Sigmoid colon (tissue), 7 donors: Measurements from ENCODE around the gene TBX4. TPM values are rescaled to one million over a fixed set of nuclear protein-coding genes. Genes with fewer than 3 reads are reported as not detected.
A peak's percentile ranks its signal among the peaks of the same experiment; 100 is the strongest.

Experiments
- DNase-seq: peaks from one replicate; pipeline ENCODE4 v3.0.0-alpha.2; 2019
- H3K27ac ChIP-seq, 4 donors: fragments of 200-600 bp; sonication (generic); one replicate each; pipeline ENCODE4 v1.5.1; 2016 to 2019; ENCODE audit warnings: mild to moderate bottlenecking in 1 of 4
- H3K27me3 ChIP-seq, 3 donors: fragments of 200-600 bp; sonication (generic); one replicate each; pipeline ENCODE4 v1.5.1; 2019; ENCODE audit warnings: mild to moderate bottlenecking in 1 of 3
- H3K36me3 ChIP-seq, 4 donors: fragments of 200-600 bp; sonication (generic); one replicate each; pipeline ENCODE4 v1.5.1; 2016 to 2019
- H3K4me1 ChIP-seq, 4 donors: fragments of 200-600 bp; sonication (generic); one replicate each; pipeline ENCODE4 v1.5.1; 2017 to 2019
- H3K4me3 ChIP-seq, 4 donors: fragments of 200-600 bp; sonication (generic); one replicate each; pipeline ENCODE4 v1.5.1; 2017 to 2019; ENCODE audit warnings: mild to moderate bottlenecking in 2 of 4, moderate library complexity in 1 of 4
- H3K9me3 ChIP-seq, 4 donors: fragments of 200-600 bp in 3 of 4; sonication (generic) in 3 of 4; one replicate each; pipeline versions ENCODE4 v1.5.1 to v1.6.1; 2013 to 2019
- CTCF ChIP-seq, 4 experiments: fragments of 450-650 bp in 3 of 4; fragments of 200-600 bp in 1 of 4; IDR thresholded peaks; one replicate each; pipeline ENCODE4 v1.5.1; 2016 to 2019; ENCODE audit warnings: antibody characterized with exemption in 4 of 4, mild to moderate bottlenecking in 3 of 4, moderate library complexity in 2 of 4
- EP300 ChIP-seq, 4 donors: sonication (generic); formaldehyde crosslinking; IDR thresholded peaks; one replicate each; pipeline ENCODE4 v1.6.1; 2017; ENCODE audit warnings: antibody characterized with exemption in 4 of 4
- POLR2A ChIP-seq, 2 donors: fragments of 450-650 bp; IDR thresholded peaks; one replicate each; pipeline ENCODE4 v1.6.1; 2016; ENCODE audit warnings: antibody characterized with exemption in 2 of 2, mild to moderate bottlenecking in 2 of 2, moderate library complexity in 2 of 2
- POLR2AphosphoS5 ChIP-seq, 4 donors: sonication (generic); formaldehyde crosslinking; IDR thresholded peaks; one replicate each; pipeline ENCODE4 v1.6.1; 2017; ENCODE audit warnings: antibody characterized with exemption in 4 of 4
- WGBS, 2 donors: extraction: QIAGEN DNeasy Blood & Tissue Kit; methylation state at CpG; one replicate each; pipeline ENCODE4 v1.1.7; 2013; 5-methylcytosine and 5-hydroxymethylcytosine counted together
- intact Hi-C: fragments of 100-400 bp; cut with DNase I; formaldehyde crosslinking; loops from one replicate; pipeline ENCODE4 v1.15.1; 2023
- polyA plus RNA-seq, 3 donors: library from polyadenylated mRNA; stranded (reverse); fragments of 200-250 nt; gene quantifications; one replicate each; pipeline ENCODE4 v1.2.3, GENCODE V29; 2013
- total RNA-seq, 4 donors: library from RNA; depleted of rRNA; stranded (reverse); fragments of >200 nt; gene quantifications; one replicate each; pipeline ENCODE4 v1.1.0, GENCODE V29; 2016
- donor health status: healthy with polysubstance abuse.
- donor health status: Bipolar disorder and iron deficiency.
- donor health status: healthy.

The TBX4 gene
- total and polyA plus RNA-seq, 7 donors = not detected

DNA sequence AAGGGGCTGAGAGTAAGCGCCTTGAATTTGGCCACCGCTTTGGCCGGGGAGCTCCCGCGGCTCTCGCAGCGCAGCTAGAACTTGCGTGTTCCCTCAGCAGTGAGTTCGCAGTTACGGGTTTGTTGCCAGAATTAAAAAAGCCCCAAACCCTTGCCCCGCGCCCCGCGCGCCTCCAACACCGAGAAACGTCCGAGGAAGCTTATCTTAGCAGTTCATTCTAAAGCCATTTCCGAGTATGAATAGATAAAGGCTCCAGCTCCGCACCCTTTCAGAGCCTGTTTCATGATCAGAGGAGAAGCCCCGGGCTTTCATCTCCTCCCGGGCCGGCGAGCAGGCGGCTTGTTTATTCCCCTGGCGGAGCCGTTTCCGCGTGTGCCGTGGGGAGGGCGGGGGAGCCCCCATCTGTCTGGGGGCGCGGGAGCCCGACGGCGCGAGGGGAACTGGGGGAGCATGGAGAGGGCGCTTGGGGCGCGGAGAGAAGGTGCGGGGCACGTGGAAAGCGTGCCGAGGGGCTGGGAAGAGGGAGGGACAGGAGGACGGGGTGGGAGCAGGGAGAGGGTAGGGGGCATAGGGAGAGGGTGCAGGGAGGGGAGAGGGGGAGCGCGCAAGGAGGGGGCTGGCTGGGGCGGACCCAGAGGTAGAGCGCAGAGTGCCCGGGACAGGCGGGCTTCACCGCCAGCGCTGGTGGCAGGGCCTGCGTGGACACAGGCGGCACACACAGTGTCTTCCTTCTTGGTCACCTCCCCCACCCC lies 9.9 kb downstream of the TBX4 start:
- intact Hi-C loops = no loop called here
- 4 to 6% methylated on average over 55 of the region's 55 CpGs for WGBS, 2 donors
- Histone ChIP-seq H3K36me3 (no peaks in the 10 kb centered on the region), H3K27ac (no peak overlapping the region), H3K4me3 (peak overlapping the region in 2 of 4 donors; percentile 12 to 20), H3K9me3 (no peaks in the 10 kb centered on the region), H3K4me1 (peaks cover 0 to 21% (median 13%) of the 10 kb centered on the region in 4 donors), H3K27me3 (peaks cover 28 to 70% (median 57%) of the 10 kb centered on the region in 3 donors)
- TF ChIP-seq POLR2A (IDR thresholded peaks at IDR 0.05) (no peak), POLR2AphosphoS5 (IDR thresholded peaks at IDR 0.05) (no peak), CTCF (IDR thresholded peaks at IDR 0.05) (no peak), EP300 (IDR thresholded peaks at IDR 0.05) (no peak)
- DNase-seq = peak; percentile 56

DNA sequence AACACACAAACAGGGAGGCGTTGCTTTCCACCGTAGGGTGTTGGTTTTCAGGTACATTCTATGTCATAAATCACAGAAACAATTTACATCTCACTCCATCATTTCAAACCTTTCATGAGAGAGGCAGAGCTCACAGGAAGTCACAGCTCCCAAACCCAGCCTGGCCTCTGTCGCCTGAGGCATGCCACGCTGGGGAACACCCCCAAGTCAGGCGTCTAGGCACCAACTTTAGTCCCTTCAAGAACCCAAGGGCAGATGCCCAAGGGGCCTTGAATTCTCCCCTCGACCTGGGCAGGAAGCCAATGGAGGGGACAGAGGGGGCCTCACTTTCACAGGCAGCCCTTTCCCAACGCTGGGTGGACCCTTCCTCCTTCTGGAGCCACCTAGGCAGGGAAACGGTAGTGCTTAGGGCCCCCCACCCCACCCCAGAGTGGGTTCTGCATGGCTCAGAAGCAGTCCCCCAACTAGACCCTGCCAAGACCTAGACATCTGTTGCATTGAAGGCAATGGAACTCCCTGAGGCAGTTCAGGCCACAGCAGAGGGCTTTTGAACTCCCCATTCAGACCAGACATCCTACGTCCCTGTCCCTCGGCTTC lies 10.6 kb downstream of the TBX4 start:
- Histone ChIP-seq H3K4me1 (peaks cover 0 to 14% (median 7%) of the 10 kb centered on the region in 4 donors), H3K4me3 (no peak overlapping the region), H3K27me3 (peaks cover 21 to 63% (median 50%) of the 10 kb centered on the region in 3 donors), H3K9me3 (no peaks in the 10 kb centered on the region), H3K36me3 (no peaks in the 10 kb centered on the region), H3K27ac (no peak overlapping the region)
- TF ChIP-seq POLR2AphosphoS5 (IDR thresholded peaks at IDR 0.05) (no peak), CTCF (IDR thresholded peaks at IDR 0.05) (no peak), POLR2A (IDR thresholded peaks at IDR 0.05) (no peak), EP300 (IDR thresholded peaks at IDR 0.05) (no peak)
- 48 to 50% methylated on average over 10 of the region's 10 CpGs for WGBS, 2 donors
- DNase-seq = peak; percentile 39
- intact Hi-C loops = no loop called here

- DNase-seq = peak; percentile 55
These were observed 11.3 kb downstream of the TBX4 start for GRCh38 chr17:61463316-61464129.

More at GRCh38 chr17:61463316-61464129, 11.3 kb downstream of the TBX4 start:
- intact Hi-C loops = no loop called here
- 82 to 83% methylated on average over 12 of the region's 12 CpGs for WGBS, 2 donors
- Histone ChIP-seq H3K4me1 (peaks cover 0 to 13% (median 6%) of the 10 kb centered on the region in 4 donors), H3K9me3 (no peaks in the 10 kb centered on the region), H3K4me3 (no peak overlapping the region), H3K36me3 (no peaks in the 10 kb centered on the region), H3K27me3 (peaks cover 18 to 56% (median 47%) of the 10 kb centered on the region in 3 donors), H3K27ac (no peak overlapping the region)
- TF ChIP-seq EP300 (IDR thresholded peaks at IDR 0.05) (no peak), POLR2AphosphoS5 (IDR thresholded peaks at IDR 0.05) (no peak), CTCF (IDR thresholded peaks at IDR 0.05) (no peak), POLR2A (IDR thresholded peaks at IDR 0.05) (no peak)
